Neural cell (in vitro differentiated cells): ENCODE results near the gene BPIFB1. TPM values are rescaled to one million over a fixed set of nuclear protein-coding genes. Genes with fewer than 3 reads are reported as not detected.

Source experiments
- H2AFZ ChIP-seq: fragments of 200-600, 300-800 bp; sonication (generic), shearing (Covaris generic); 2 replicates; pipeline ENCODE4 v1.6.0; 2014; ENCODE audit warnings: low read depth, mild to moderate bottlenecking, antibody characterized with exemption, low read length, moderate library complexity
- H3F3A ChIP-seq: fragments of 200-600 bp; shearing (Covaris generic); 2 replicates; pipeline ENCODE4 v1.6.1; 2016; ENCODE audit warnings: mild to moderate bottlenecking, moderate library complexity, mixed read lengths, antibody characterized with exemption, low read length; ENCODE audit not compliant: insufficient read depth, poor library complexity, severe bottlenecking
- H3K27ac ChIP-seq: fragments of 200-600, 300-800 bp; sonication (generic), shearing (Covaris generic); 2 replicates; pipeline ENCODE4 v1.5.1; 2014; ENCODE audit warnings: mild to moderate bottlenecking, low read length, moderate library complexity
- H3K27me3 ChIP-seq: fragments of 300-800, 200-600 bp; sonication (generic), shearing (Covaris generic); 2 replicates; pipeline ENCODE4 v1.6.0; 2014; ENCODE audit warnings: mild to moderate bottlenecking, low read depth, low read length, moderate library complexity; ENCODE audit not compliant: insufficient read depth
- H3K36me3 ChIP-seq: fragments of 300-800, 200-600 bp; sonication (generic), shearing (Covaris generic); 2 replicates; pipeline ENCODE4 v1.5.1; 2014; ENCODE audit warnings: mild to moderate bottlenecking, antibody characterized with exemption, low read length, moderate library complexity; ENCODE audit not compliant: insufficient read depth
- H3K4me2 ChIP-seq: fragments of 300-800, 200-600 bp; sonication (generic), shearing (Covaris generic); 2 replicates; pipeline ENCODE4 v1.6.0; 2014; ENCODE audit warnings: mild to moderate bottlenecking, low read length
- H3K4me3 ChIP-seq: fragments of 300-800, 200-600 bp; sonication (generic), shearing (Covaris generic); 2 replicates; pipeline ENCODE4 v1.5.1; 2014; ENCODE audit warnings: mild to moderate bottlenecking, low read length, moderate library complexity
- H3K79me2 ChIP-seq: fragments of 200-600 bp; shearing (Covaris generic); replicated peaks from 2 replicates; pipeline ENCODE4 v1.6.0; 2014; ENCODE audit warnings: mild to moderate bottlenecking, low read length, moderate library complexity; ENCODE audit not compliant: insufficient read depth
- H3K9ac ChIP-seq: fragments of 300-800, 200-600 bp; sonication (generic), shearing (Covaris generic); 2 replicates; pipeline ENCODE4 v1.6.1; 2016; ENCODE audit warnings: mild to moderate bottlenecking, low read length, mixed read lengths
- H3K9me2 ChIP-seq: fragments of 200-600 bp; shearing (Covaris generic); 2 replicates; pipeline ENCODE4 v1.6.1; 2016; ENCODE audit warnings: mild to moderate bottlenecking, low read length, mixed read lengths; ENCODE audit not compliant: insufficient read depth
- H3K9me3 ChIP-seq: fragments of 200-600, 300-800 bp; sonication (generic), shearing (Covaris generic); 2 replicates; pipeline ENCODE4 v1.6.1; 2016; ENCODE audit warnings: mild to moderate bottlenecking, mixed run types, low read length, moderate library complexity, mixed read lengths
- H4K20me1 ChIP-seq: fragments of 200-600 bp; shearing (Covaris generic); 2 replicates; pipeline ENCODE4 v1.6.1; 2016; ENCODE audit warnings: mild to moderate bottlenecking, mixed run types; ENCODE audit not compliant: insufficient read depth
- CTCF ChIP-seq: fragments of 450-650 bp; IDR thresholded peaks from 2 replicates; pipeline ENCODE4 v1.5.1; 2014; ENCODE audit warnings: antibody characterized with exemption, mild to moderate bottlenecking, moderate library complexity; ENCODE audit not compliant: poor library complexity, severe bottlenecking
- EP300 ChIP-seq: fragments of 450-650 bp; conservative IDR thresholded peaks from 2 replicates; pipeline ENCODE4 v1.6.1; 2014; ENCODE audit warnings: antibody characterized with exemption, mild to moderate bottlenecking, moderate library complexity; ENCODE audit not compliant: poor library complexity, severe bottlenecking
- EZH2 ChIP-seq: fragments of 200-600, 300-800 bp; shearing (Covaris generic), sonication (generic); IDR thresholded peaks from 2 replicates; pipeline ENCODE4 v1.6.1; 2014; ENCODE audit warnings: antibody characterized with exemption, low read length, borderline replicate concordance, mild to moderate bottlenecking; ENCODE audit not compliant: insufficient read depth, poor library complexity, severe bottlenecking
- MXI1 ChIP-seq: fragments of 450-650 bp; conservative IDR thresholded peaks from 2 replicates; pipeline ENCODE4 v1.6.1; 2014; ENCODE audit warnings: antibody characterized with exemption, mild to moderate bottlenecking; ENCODE audit not compliant: poor library complexity, severe bottlenecking
- POLR2AphosphoS5 ChIP-seq: IDR thresholded peaks from 2 replicates; pipeline ENCODE4 v1.6.1; 2012
- RAD21 ChIP-seq: fragments of 450-650 bp; conservative IDR thresholded peaks from 2 replicates; pipeline ENCODE4 v1.6.1; 2014; ENCODE audit warnings: antibody characterized with exemption, mild to moderate bottlenecking, moderate library complexity
- REST ChIP-seq: IDR thresholded peaks from 2 replicates; pipeline ENCODE4 v1.6.1; 2012; ENCODE audit warnings: borderline replicate concordance
- SMC3 ChIP-seq: fragments of 450-650 bp; conservative IDR thresholded peaks from 2 replicates; pipeline ENCODE4 v1.6.1; 2014; ENCODE audit warnings: antibody characterized with exemption, mild to moderate bottlenecking, moderate library complexity; ENCODE audit not compliant: poor library complexity
- TAF1 ChIP-seq: IDR thresholded peaks from 2 replicates; pipeline ENCODE4 v1.6.1; 2012; ENCODE audit warnings: low read depth
- polyA plus RNA-seq: library from polyadenylated mRNA; depleted of rRNA; stranded (reverse); fragments of >200 nt; gene quantifications from 2 replicates; pipeline ENCODE4 v1.2.3, GENCODE V29; 2014

BPIFB1 gene
- polyA plus RNA-seq, 1 donor from 2014 or later: not detected

GRCh38 chr20:33246077-33246476 is 36.9 kb upstream of the BPIFB1 start:
- Histone ChIP-seq H3K9me2 (no peaks in the 10 kb centered on the region), H3K27me3 (no peaks in the 10 kb centered on the region), H3K4me2 (no peak overlapping the region), H2AFZ (no peak overlapping the region), H3K27ac (no peak overlapping the region), H3K36me3 (no peaks in the 10 kb centered on the region), H3F3A (no peaks in the 10 kb centered on the region), H4K20me1 (no peaks in the 10 kb centered on the region), H3K4me3 (no peak overlapping the region), H3K79me2 (no peaks in the 10 kb centered on the region), H3K9ac (no peak overlapping the region), H3K9me3 (no peaks in the 10 kb centered on the region)
- TF ChIP-seq MXI1 (no peak), EP300 (no peak), REST (no peak), CTCF (no peak), TAF1 (no peak), RAD21 (no peak), EZH2 (no peak), POLR2AphosphoS5 (no peak), SMC3 (no peak)

GRCh38 chr20:33249456-33249855 is 33.6 kb upstream of the BPIFB1 start:
- Histone ChIP-seq H3K36me3 (no peaks in the 10 kb centered on the region), H3F3A (no peaks in the 10 kb centered on the region), H3K4me2 (no peak overlapping the region), H2AFZ (no peak overlapping the region), H4K20me1 (no peaks in the 10 kb centered on the region), H3K9me2 (no peaks in the 10 kb centered on the region), H3K79me2 (no peaks in the 10 kb centered on the region), H3K27ac (no peak overlapping the region), H3K9ac (no peak overlapping the region), H3K27me3 (no peaks in the 10 kb centered on the region), H3K4me3 (no peak overlapping the region), H3K9me3 (no peaks in the 10 kb centered on the region)
- no peak for TF ChIP-seq POLR2AphosphoS5
- TF ChIP-seq RAD21: no peak
- TF ChIP-seq CTCF: no peak
- TF ChIP-seq EZH2: no peak
- no peak for TF ChIP-seq MXI1
- no peak for TF ChIP-seq TAF1
- TF ChIP-seq REST: no peak
- TF ChIP-seq SMC3: no peak
- no peak for TF ChIP-seq EP300
